Measurements from ENCODE around the gene FTH1. TPM values are rescaled to one million over a fixed set of nuclear protein-coding genes. Genes with fewer than 3 reads are reported as not detected.
"Not testable (repeated sequence)": the region's sequence is repeated elsewhere in the genome, so short reads cannot be mapped to it uniquely, and the experiment has no call there.

Gene FTH1
- polyA plus RNA-seq, 4 donors = 2,113 to 2,527 (median 2,145) TPM

DNA sequence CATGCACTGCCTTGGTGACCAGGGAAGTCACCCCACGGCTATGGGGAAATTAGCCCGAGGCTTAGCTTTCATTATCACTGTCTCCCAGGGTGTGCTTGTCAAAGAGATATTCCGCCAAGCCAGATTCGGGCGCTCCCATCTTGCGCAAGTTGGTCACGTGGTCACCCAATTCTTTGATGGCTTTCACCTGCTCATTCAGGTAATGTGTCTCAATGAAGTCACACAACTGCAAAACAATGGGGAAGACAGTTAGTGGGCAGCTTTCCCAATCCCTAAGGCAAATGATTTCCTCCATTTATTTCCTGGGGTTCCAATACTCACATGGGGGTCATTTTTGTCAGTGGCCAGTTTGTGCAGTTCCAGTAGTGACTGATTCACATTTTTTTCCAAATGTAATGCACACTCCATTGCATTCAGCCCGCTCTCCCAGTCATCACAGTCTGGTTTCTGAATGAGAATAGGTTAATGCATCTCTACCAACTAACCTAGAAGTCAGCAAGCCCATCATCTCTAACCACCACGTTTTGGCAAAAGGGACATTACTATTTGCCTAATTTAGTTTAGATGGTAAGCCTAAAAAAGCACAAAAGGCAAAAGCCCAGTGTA is 2.7 kb downstream of the FTH1 start:
- not testable (repeated sequence) for DNase-seq (ENCODE audit: low read depth in 4 of 4, low spot score in 3 of 4)

DNA sequence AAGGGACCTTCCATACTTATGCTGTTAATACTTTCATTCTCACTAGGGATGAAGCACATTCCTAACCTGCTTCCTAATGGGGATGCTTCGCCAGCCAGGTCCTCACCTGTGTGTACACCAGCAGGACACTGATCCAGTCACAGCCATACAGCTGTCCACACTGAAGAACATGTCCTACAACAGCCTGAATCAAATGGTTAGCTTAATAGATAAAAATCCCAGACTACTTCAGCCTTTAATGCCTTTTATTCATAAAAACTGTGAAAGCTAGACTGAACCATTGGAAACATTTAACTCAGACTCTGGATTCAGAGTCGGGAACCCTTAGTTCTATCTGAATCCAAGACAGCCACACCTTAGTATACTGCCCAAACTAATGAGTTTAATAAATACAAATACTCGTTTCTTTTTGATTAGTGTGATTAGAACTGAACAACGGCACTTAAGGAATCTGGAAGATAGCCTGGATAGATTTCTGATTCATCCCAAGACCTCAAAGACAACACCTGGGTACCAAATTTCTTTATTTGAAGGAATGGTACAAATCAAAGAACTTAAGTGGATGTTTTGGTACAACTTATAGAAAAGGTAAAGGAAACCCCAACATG is 3.3 kb downstream of the FTH1 start:
- DNase-seq (ENCODE audit: low read depth in 4 of 4, low spot score in 3 of 4) = no peak

DNA sequence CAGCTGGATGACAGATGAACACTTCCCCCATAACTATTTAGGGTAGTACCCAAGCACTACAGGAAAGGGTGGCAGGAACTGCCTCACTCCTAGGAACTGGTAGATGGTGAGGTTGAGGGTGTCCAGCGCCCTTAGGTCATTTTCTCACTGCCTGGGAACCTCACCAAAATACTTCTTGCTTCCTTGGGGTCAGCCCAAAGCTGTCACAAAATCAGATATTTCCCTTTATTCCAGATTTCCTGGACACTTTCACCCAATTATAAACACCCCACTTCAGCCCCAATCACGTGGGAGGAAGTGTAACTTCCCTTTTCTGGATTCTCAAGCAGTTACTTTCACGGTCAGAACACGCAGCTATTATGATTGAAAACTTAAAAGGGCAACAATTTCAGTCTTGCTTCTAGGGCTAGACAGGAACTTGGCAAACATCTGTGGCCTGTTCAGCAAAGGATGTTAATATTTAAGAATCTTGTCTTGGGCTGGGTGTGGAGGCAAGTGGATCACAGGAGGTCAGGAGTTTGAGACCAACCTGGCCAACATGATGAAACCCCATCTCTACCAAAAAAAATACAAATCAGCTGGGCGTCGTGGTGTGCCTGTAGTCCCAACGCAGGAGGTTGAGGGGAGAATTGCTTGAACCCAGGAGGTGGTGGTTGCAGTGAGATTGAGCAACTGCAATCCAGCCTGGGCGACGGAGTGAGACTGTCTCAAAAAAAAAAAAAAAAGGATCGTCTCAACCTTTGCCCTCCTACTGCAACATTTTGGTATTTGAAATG is 4.0 kb downstream of the FTH1 start:
- DNase-seq (ENCODE audit: low read depth in 4 of 4, low spot score in 3 of 4) = no peak

DNA sequence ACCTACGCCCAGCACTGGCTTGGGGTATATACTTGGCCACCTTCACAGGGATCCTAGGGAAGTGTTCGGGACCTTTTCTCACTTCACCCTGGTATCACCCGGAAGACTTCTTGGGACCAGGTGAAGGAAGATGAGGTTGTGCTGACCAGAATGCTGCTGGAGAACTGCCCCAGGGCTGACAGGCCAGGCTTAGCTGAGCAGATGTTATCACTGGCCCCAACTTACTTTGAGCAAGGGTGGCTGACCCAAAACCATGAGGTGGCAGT is 4.5 kb downstream of the FTH1 start:
- DNase-seq (ENCODE audit: low read depth in 4 of 4, low spot score in 3 of 4) = no peak

DNA sequence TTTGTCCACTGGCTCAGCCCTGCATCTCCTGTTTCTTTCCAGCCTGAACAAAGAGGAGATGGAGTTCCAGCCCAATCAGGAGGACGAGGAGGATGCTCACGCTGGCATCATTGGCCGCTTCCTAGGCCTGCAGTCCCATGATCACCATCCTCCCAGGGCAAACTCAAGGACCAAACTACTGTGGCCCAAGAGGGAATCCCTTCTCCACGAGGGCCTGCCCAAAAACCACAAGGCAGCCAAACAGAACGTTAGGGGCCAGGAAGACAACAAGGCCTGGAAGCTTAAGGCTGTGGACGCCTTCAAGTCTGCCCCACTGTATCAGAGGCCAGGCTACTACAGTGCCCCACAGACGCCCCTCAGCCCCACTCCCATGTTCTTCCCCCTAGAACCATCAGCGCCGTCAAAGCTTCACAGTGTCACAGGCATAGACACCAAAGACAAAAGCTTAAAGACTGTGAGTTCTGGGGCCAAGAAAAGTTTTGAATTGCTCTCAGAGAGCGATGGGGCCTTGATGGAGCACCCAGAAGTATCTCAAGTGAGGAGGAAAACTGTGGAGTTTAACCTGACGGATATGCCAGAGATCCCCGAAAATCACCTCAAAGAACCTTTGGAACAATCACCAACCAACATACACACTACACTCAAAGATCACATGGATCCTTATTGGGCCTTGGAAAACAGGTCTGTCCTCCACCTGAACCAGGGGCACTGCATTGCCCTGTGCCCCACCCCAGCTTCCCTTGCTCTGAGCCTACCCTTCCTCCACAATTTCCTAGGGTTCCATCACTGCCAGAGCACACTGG is 5.0 kb downstream of the FTH1 start:
- DNase-seq (ENCODE audit: low read depth in 4 of 4, low spot score in 3 of 4) = no peak

DNA sequence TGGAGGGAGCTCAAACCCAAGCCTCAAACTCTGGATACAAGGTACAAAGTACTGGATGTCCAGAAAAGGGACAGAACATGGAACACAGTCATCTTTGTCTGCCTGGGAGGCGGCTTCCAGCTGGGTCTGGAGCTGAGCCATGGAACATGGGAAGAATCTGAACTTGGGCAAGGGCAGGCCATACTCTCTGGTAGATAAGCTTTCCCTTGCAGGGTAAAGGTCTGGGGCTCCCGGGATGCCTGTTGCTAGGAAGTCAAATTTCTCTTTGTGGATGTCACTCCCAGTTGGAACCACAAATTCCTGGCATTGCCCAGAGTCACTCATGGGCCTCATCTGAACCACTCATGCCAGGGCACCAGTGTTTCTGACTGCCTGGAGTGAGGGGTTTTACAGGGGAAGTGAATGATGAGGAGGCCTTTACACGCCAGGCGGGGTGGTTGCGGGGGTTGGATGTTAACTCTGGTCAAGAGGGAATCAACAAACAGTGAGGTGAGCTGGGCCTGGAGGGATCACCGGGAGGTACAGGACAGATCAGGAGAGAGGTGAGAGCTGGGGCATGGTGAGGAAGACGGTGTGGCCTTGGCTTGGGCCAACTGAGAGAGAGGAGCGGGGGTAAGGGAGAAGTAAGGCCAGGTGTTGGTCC is 5.7 kb downstream of the FTH1 start:
- DNase-seq (ENCODE audit: low read depth in 4 of 4, low spot score in 3 of 4) = no peak

DNA sequence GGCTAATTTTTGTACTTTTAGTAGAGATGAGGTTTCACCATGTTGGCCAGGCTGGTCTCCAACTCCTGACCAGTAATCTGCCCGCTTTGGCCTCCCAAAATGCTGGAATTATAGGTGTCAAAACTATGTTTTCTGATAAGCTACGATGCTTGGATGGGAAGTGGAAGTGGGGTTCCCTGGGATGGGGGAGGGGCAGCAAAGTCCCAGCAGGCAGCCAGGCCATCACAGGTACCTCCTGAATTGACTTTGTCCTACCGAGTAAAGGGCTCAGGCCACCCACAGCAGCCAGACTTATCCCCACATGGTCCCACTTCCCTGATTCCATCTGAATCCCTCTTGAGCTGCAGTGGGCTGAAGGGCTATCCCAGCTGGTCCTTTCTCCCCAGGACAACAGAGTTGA is 6.9 kb downstream of the FTH1 start:
- DNase-seq (ENCODE audit: low read depth in 4 of 4, low spot score in 3 of 4) = no peak

DNA sequence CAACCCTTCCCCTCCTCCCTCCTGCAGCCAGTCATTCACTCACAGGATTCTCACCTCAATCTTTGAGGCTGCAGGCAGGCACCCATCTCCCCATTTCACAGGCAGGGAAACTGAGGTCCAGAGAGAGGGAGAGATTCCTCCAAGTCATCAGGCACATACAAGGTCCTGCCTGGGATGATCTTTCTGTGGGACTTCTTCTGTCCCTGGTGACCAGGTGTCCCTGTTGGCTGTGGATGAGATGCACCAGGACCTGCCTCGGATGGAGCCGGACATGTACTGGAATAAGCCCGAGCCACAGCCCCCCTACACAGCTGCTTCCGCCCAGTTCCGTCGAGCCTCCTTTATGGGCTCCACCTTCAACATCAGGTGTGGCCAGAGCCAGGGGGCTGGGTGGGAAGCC is 7.8 kb downstream of the FTH1 start:
- DNase-seq (ENCODE audit: low read depth in 4 of 4, low spot score in 3 of 4) = no peak

DNA sequence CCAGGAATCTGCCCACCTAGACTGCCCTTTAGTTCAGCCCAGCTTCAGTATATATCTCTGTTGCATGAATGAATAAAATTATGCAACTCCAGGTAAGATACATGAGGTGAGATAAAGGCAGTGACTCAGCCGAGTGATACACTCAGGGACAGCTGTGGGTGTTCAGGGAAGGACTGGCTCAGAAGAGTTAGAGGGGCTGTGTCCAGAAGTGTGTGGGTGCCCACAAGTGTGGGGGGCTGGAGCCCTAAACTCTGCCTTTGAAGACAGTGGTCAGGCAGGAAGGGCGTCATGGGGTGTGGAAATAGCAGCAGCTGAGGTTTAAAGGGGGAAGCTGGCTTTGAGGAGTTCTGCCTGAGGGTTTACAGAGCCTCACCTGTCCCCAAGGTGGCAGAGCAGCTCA is 8.3 kb downstream of the FTH1 start:
- DNase-seq (ENCODE audit: low read depth in 4 of 4, low spot score in 3 of 4) = no peak

DNA sequence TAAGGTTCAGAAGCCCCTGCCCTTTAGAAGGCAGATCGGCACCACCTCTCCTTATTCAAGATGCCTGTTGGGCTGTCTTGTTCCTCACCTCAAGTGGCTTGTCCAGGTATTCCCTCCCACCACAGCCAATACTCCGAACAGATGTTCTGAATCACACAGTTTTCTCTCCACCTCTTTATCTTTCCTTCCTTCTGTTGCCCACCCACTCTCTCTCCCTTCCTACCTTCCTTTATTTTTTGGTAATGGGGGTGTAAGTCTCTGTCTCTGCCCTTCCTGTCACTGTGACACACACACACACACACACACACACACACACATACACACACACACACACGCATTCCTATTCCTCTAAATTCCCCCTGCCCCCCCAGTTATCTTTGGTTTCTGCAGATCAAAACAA is 8.8 kb downstream of the FTH1 start:
- DNase-seq (ENCODE audit: low read depth in 4 of 4, low spot score in 3 of 4) = no peak

DNA sequence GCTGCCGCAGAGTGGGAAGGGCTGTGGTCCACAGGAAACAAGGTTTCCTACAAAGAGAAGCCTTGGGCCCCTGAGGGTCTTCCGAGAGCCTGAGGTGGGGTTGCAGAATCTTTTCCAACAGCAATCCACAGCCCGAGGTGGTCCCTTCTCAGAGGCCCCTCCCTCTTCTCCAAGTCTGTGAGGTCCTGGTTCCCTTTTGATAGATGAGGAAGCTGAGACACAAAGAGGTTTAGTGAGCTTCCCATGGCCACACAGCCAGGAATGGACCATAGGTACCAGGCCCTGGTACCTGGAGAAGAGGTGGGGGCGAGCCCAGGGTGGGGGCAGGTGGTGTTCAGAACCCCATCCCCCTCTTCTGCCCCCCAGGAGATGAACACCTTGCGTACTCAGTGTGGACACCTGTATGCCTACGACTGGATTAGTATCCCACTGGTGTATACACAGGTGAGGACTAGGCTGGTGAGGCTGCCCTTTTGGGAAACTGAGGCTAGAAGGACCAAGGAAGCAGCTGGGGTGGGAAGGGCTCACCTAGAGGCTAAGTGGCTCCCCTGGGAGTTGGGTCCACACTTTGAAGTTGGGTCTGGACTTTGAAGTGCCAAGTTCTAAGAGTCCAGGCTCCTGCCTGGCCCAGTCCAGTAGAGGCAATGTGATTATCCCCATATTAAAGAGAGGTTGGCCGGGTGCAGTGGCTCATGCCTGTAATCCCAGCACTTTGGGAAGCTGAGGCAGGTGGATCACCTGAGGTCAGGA is 10.2 kb downstream of the FTH1 start:
- no peak for DNase-seq (ENCODE audit: low read depth in 4 of 4, low spot score in 3 of 4)

DNA sequence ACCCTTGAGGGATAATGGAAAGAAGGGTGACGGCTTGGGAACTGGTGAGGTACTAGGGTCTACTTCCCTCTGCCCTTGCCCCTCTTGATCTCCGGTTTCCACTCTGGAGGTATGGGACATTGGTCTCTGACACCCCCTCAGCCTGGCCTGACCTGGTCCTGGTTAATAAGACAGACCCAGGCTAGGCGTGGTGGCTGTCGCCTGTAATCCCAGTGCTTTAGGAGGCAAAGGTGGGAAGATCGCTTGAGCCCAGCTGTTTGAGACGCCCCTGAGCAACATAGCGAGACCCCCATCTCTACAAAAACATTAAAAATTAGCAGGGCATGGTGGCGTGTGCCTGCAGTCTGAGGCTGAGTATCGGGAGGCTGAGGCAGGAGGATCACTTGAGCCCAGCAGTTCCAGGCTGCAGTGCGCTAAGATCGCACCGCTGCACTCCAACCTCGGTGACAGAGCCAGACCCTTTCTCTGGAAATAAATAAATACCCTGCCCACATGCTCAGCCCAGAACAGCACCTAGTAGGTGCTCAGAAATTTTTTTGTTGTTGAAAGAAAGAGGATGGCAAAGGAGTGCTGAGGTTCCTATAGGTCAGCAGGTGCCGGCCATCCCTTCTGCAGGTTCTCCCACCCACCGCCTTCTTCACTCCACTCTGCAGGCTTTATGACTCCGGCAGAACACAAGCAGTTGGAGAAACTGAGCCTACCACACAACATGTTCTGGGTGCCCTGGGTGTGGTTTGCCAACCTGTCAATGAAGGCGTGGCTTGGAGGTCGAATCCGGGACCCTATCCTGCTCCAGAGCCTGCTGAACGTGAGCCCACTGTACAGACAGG is 11.0 kb downstream of the FTH1 start:
- no peak for DNase-seq (ENCODE audit: low read depth in 4 of 4, low spot score in 3 of 4)

DNA sequence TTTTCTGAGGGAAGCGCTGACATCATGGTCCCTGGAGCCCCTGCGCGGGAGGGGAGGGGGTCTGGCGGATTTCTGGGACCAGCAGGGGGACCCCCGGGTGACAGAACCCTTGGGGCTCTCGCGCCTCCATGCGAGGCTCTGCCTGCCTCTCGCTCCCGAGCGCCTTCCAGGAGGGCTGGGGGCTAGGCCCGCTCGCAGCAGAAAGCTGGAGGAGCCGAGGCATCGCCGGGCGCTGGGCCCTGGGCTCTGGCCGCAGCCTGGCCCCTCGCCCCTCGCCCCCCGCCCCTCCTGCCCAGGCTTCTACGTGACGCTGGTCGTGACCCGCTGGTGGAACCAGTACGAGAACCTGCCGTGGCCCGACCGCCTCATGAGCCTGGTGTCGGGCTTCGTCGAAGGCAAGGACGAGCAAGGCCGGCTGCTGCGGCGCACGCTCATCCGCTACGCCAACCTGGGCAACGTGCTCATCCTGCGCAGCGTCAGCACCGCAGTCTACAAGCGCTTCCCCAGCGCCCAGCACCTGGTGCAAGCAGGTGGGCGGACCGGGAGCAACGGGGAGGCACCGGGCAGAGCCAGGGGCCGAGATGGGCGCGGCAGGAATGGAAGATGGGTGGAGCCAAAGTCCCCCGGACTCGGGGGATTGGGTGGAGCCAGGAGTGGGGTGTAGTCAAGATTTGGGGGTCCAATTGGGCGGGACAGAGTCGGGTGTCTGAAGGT is 11.9 kb downstream of the FTH1 start:
- no peak for DNase-seq (ENCODE audit: low read depth in 4 of 4, low spot score in 3 of 4)

DNA sequence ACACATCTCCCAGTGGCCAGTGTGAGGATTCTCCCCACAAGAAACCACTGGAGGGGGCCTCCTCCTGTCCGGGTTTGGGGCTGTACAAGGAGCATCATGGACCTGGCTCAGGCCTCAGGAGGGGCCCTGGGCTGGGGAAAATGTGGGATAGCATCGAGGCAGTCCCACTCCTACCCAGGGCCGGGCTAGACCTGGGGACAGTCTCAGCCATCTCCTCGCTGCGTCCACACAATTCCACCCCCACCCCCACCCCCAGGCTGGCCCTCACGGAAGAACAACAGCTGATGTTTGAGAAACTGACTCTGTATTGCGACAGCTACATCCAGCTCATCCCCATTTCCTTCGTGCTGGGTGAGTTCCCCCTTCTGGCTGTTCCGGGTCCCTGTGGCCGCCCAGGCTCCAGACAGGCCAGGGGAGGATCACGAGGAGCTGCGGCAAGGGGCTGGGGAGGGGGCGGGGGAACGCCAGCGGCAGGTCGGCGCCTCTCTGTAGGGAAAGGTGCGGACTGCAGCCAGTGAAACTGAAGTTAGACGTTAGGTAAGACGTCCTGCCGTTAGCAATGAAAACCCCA is 12.5 kb downstream of the FTH1 start:
- no peak for DNase-seq (ENCODE audit: low read depth in 4 of 4, low spot score in 3 of 4)

DNA sequence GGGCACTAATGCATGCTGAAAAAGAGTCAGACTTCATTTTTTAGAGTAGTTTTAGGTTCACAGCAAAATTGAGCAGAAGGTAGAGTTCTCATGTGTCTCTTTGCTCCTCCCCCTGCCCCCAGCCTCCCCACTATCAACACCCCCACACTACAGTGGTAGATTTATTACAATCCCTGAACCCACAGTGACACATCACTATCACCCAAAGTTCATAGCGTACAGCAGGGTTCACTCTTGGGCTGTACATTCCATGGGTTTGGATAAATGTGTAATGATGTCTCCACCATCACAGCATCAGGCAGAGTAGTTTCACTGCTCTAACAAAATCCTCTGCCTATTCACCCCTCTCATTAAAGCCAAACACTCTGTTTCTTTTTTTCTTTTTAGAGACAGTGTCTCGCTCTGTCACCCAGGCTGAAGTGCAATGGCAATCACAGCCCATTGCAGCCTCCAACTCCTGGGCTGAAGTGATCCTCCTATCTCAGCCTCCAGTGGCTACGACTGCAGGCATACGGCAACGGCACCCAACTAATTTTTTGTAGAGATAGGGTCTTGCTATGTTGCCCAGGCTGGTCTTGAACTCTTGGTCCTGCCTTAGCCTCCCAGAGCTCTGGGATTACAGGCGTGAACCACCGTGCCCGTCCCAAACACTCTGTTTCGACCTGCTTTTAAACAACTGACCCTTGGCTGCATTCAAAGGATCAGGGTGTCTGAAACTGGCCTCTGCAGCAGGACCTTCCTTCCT is 13.2 kb downstream of the FTH1 start:
- DNase-seq (ENCODE audit: low read depth in 4 of 4, low spot score in 3 of 4) = no peak

DNA sequence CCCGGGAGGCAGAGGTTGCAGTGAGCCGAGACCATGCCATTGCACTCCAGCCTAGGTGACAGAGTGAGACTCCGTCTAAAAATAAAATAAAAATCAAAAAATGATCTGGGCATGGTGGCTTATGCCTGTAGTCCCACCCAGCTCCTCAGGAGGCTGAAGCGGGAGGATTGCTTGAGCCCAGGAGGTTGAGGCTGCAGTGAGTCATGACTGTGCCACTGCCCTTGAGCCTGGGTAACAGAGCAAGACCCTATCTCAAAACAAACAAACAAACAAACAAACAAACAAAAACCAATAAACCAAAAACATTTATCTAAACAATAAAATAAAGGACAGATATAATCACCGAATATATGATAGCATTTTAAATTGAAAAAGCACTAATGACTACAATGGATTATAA is 13.8 kb downstream of the FTH1 start:
- DNase-seq (ENCODE audit: low read depth in 4 of 4, low spot score in 3 of 4) = not testable (repeated sequence)

DNA sequence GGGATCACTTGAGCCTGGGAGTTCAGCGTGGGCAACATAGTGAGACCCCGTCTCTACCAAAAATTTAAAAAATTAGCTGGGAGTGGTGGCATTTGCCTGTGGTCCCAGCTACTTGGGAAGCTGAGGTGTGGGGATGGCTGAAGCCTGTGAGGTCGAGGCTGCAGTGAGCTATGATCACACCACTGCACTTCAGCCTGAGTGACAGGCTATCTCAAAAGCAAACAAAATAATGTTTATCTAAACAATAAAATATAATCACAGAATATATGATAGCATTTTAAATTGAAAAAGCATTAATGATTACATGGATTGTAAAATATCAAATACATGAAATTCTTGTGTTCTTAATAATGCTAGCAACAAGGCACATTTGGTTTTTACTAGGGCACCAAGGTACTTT is 14.6 kb downstream of the FTH1 start:
- DNase-seq (ENCODE audit: low read depth in 4 of 4, low spot score in 3 of 4) = no peak

All from right renal pelvis (tissue), 4 donors.